Stimulated activated CD8-positive, alpha-beta memory T cell treated with anti-CD3 and anti-CD28 coated beads, Interleukin-12 subunit alpha, Interleukin-12 subunit beta, amount 100 ng/mL, for 1 hour (primary cell): ENCODE measurements around the gene C5AR1.
"Not testable (repeated sequence)": the region's sequence is repeated elsewhere in the genome, so short reads cannot be mapped to it uniquely, and the experiment has no call there.

Source experiments
- DNase-seq: peaks from one replicate; pipeline ENCODE4 v3.0.0-alpha.2; 2020; ENCODE audit warnings: low read depth

Gene C5AR1

DNA sequence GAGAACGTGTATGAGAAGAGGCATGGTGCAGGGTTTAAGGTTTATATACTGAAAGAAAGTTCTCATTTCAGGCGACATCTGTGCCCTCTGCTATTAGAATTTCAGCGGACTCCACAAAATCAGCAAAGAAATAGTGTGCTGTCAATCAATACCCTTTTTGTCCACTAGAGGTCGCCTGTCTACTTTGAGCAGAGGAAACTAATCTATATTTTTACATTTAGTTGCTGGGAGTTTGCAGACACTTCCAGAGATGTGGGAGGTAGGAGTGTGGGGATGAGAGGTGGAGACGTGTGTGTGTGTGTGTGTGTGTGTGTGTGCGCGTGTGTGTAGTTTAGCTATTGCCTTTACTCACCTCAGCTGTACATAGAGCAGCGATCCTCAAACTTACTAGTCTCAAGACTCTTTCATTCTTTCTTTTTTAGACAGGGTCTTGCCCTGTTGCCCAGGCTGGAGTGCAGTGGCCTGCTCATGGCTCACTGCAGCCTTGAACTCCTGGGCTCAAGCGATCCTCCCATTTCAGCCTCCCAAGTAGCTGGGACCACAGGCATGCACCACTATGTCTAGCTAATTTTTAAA, 25.2 kb upstream of the C5AR1 start:
- DNase-seq: peak; percentile 26

DNA sequence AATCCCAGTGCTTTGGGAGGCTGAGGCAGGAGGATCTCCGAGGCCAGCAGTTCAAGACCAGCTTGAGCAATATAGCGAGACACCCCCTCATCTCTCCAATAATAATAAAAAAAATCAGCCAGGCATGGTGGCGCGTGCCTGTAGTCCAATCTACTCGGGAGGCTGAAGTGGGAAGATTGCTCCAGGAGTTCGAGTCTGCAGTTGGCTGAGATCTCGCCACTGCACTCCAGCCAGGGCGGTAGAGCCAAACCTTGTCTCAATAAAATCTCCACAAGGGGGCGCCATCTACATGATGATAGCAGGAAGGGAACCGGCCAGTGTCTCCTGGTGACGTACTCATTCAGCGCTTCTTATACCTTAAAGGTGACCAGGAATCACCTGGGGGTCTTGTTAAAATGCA, 13.6 kb upstream of the C5AR1 start:
- peak; percentile 68 for DNase-seq

DNA sequence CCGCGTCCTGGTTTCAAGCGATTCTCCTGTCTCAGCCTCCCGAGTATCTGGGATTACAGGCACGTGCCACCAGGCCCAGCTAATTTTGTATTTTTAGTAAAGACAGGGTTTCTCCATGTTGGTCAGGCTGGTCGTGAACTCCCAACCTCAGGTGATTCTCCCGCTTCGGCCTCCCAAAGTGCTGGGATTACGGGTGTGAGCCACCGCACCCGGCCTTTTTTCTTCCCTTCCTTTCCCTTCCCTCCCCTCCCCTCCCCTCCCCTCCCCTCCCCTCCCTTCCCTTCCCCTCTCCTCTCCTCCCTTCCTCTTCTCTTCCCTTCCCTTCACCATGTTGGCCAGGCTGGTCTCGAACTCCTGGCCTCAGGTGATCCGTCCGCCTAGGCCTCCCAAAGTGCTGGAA, 8.8 kb upstream of the C5AR1 start:
- not testable (repeated sequence) for DNase-seq

DNA sequence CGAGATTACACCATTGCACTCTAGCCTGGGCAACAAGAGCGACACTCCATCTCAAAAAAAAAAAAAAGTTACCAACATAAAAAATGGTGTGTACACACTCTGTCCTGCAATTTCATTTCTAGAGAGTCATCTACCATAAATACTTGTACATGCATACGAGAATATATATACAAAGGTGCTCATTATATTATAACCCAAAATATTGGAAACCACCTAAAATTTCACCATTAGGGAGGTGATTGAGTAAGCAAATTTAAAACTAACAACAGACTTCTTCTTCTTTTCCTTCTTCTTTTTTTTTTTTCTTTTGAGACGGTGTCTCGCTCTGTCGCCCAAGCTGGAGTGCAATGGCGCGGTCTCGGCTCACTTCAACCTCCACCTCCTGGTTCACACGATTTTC, 7.4 kb upstream of the C5AR1 start:
- DNase-seq: no peak

DNA sequence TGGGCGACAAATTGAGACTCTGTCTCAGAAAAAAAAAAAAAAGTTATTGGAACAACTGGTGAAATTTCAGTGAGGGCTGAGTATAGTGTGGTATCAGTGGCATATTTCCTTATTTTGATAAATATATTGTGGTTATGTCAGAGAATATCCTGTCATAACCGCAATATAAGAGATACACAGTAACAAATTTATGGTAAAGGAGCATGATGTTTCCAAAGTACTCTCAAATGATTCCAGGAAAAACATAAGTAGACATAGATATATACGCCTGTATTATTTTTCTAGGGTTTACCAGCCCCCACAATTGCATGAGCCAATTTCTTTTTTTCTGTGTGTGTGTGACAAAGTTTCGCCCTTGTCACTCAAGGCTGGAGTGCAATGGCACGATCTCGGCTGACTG, 5.7 kb upstream of the C5AR1 start:
- no peak for DNase-seq

DNA sequence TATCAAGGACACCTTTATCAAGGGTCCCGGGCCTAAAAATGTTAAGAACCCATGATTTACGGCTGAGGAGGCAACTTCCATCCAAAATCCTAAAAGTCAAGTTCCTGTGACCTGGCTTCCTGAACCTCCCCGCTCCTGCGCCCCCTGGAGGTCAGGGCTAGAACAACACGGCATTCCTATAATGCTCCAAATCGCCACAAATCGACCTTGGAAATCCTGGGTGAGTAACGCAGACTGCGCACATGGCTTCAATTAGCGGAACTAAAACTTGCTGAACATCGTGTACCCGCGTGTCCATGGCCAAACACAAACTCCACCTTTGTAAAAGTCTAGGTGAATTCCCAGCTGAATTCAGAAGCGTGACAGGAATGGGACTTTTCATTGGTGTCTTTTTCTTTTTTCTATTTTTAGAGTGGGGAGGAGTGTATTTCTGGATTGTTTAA, 4.3 kb upstream of the C5AR1 start:
- DNase-seq: peak; percentile 33

DNA sequence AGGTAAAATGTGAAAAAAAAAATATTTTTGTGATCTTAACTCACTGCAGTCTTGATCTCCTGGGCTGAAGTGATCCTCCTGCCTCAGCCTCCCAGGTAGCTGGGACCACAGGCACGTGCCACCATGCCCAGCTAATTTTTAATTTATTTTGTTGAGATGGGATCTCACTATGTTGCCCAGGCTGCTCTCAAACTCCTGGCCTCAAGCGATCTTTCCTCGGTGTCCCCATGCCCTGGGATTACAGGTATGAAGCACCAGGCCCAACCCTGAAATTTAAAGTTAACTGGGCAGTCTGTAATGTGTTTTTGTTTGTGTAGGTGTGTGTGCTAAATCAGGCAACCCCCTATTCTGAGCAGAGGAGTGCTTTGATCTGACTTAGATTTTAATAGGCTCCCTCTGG, 3.4 kb upstream of the C5AR1 start:
- DNase-seq: no peak

DNA sequence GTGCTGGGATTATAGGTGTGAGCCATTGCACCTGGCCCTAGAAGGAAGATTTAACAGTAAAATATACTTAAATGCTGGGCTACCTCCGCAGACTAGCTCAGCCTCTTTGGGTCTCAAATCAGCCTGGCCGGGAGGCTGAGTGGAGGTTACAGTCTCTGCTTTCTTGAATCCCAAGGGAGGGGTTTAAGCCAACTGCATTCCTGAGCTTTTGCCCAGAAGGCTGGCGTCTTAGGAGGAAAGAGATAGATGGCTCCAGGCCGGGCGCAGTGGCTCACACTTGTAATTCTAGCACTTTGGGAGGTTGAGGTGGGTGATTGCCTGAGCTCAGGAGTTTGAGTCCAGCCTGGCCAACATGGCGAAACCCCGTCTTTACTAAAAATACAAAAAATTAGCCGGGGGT, 623 bp upstream of the C5AR1 start:
- DNase-seq: no peak

DNA sequence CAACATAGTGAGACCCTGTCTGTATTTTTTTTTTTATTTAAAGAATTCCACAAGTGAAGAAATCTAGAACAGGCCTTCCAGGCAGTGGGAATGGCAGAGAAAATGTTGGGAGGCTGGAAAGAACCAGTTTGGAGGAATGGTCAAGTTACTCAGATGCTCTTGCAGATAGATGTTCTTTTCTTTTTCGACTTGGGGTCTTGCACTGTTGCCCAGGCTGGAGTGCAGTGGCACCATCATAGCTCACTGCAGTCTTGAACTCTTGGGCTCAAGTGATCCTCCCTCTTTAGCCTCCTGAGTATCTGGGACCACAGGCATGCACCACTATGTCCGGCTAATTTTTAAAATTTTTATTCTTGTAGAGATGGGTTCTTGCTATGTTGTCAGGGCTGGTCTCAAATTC, 662 bp downstream of the C5AR1 start:
- DNase-seq: no peak

DNA sequence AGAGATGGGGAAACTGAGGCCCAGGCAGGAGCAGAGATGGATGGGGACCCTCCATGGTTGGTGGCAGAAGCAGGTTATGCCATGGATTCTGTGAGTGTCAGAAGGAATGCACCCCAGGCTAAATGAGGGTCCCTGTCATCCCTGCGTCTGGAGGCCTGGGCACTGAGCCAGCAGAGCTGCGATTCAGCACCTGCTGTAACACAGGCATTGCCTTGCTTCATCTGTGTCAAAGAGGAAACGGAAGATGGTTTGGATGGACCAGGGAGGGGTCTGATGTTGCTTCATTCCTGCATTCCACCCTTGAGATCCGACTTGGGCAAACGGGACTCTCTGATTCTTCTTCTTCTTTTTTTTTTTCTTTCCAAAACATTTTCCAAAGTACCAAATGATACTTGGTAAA, 1.2 kb downstream of the C5AR1 start:
- DNase-seq: no peak

DNA sequence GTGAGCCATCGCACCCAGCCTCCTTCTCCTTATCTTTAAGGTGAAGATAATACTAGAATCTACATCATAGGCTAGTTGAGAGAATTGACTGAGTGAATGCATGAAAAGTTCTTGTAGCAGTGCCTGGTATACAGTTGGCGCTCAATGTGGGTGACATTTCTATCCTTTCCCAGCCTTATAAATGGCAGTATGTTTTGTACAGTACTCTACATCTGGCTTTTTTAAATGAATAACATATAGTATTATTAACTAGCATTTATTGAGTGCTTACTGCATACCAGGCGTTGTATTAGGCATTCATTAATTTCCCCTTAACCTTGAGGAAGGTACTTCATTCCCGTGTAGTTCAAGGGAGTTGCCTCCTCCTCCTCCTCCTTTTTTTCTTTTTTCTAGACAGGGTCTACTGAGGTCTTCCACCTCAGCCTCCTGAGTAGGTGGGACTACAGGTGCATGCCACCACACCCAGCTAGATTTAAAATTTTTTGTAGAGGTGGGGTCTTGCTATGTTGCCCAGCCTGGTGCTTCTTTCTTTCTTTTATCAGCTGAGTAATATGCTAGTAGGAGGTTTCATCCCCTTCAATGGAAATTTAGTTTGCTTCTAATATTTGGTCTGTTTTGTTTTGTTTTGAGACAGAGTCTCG, 2.8 kb downstream of the C5AR1 start:
- no peak for DNase-seq

DNA sequence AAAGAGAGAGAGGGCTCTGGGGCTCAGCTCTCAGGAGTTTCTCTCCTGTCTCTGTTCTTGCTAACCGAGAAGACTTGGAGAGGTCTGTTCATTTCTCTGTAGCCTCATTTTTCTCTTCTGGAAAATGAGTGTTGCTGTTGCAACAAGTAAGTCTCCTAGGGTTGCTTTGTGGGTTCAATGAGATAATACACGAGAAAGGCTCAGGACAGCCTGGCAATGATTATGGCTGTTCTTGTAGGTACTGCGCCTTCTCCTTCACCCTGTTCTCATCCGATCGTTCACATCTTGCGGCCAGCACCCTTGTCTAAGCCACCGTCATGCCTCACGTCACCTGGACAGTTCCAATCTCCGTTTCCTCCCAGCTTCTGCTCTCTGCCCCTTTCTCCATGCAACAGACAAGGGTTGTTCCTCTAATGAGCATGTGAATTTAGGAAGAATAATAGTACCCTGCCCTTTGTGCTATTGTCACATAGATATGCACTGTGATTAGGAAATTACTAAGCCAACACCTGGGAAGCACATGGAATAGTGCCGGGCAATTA, 4.2 kb downstream of the C5AR1 start:
- DNase-seq: no peak

DNA sequence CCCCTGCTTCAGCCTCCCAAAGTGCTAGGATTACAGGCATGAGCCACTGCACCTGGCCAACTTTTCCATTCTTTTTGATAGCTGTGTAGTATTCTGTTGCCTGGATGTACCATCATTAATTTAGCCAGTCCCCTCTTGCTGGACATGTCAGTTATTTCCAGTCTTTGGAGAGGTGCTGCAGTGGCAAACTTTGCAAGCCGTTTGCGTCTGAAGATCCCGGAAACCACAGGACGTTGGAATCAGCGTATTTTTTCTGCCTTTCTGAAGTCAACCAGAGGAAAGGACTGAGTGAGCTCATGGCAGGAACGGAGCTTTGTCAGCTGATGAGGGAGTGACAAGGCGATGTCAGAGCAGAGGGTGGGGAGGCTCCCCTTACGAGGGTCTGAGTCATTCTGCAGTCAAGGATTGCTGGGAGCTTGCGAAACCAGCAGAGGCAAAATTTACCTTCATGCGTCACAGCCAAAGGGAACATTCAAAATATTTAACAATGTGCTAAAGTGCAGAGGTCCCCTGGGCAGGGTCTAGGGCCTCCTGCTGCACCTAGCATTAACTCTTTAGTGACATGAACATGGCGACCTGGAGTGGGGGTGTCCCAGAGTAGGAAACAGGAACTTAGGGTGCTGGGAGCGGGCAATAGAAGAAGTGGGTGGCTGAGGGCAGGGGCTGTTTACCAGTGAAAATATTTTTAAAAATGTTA, 5.6 kb downstream of the C5AR1 start:
- no peak for DNase-seq

DNA sequence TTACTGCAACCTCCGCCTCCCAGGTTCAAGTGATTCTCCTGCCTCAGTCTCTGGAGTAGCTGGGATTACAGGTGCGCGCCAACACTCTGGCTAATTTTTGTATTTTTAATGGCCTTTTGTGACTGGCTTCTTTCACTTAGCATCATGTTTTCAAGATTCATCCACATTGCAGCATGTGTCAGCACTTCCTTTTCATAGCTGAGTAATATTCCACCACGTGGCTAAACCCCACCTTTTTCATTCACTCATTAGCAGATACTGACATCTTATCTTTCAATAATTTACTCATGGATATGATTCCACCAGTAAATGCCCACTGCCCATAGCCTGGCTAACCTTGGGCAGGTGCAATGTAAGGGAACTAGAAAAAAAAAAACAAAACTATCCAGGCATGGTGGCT, 6.9 kb downstream of the C5AR1 start:
- DNase-seq: no peak

DNA sequence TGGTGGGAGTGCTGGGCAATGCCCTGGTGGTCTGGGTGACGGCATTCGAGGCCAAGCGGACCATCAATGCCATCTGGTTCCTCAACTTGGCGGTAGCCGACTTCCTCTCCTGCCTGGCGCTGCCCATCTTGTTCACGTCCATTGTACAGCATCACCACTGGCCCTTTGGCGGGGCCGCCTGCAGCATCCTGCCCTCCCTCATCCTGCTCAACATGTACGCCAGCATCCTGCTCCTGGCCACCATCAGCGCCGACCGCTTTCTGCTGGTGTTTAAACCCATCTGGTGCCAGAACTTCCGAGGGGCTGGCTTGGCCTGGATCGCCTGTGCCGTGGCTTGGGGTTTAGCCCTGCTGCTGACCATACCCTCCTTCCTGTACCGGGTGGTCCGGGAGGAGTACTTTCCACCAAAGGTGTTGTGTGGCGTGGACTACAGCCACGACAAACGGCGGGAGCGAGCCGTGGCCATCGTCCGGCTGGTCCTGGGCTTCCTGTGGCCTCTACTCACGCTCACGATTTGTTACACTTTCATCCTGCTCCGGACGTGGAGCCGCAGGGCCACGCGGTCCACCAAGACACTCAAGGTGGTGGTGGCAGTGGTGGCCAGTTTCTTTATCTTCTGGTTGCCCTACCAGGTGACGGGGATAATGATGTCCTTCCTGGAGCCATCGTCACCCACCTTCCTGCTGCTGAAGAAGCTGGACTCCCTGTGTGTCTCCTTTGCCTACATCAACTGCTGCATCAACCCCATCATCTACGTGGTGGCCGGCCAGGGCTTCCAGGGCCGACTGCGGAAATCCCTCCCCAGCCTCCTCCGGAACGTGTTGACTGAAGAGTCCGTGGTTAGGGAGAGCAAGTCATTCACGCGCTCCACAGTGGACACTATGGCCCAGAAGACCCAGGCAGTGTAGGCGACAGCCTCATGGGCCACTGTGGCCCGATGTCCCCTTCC, 10.5 kb downstream of the C5AR1 start:
- DNase-seq: no peak

DNA sequence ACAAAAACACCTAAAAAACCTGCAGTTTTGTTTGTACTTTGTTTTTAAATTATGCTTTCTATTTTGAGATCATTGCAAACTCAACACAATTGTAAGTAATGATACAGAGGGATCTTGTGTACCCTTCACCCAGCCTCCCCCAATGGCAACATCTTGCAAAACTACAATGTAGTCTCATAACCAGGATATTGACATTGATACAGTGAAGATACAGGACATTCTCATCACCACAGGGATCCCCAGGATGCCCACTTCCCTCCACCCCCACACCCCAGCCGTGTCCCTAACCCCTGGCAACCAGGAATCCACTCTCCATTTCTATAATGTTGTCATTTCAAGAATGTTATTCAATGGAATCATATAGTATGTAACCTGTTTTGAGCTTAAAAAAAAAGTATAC, 12.0 kb downstream of the C5AR1 start:
- no peak for DNase-seq

DNA sequence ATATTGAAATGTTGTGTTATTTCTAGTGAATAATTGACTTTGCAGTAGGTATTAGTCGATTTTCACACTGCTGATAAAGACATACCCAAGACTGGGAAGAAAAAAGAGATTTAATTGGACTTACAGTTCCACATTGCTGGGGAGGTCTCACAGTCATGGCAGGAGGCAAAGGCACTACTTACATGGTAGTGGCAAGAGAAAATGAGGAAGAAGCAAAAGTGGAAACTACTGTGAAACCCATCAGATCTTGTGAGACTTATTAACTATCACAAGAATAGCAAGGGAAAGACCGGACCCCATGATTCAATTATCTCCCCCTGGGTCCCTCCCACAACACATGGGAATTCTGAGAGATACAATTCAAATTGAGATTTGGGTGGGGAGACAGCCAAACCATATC, 12.4 kb downstream of the C5AR1 start:
- DNase-seq: no peak

DNA sequence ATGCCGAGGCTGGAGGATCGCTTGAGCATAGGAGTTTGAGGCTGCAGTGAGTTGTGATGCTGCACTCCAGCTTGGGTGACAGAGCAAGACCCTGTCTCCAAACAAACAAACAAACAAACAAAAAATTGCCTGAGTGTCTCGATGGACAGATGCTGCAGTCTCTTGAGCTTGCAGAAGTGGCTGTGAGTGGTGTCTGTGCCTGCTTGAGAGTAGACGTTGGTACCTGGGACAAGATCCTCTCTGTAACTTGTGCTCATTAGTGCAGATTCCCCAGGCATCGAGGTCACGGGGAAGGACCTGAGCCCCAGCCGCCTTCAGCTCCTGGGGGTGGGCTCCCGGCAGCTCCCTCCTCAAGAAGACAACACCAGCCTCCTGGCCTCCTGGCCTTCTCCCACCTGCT, 13.7 kb downstream of the C5AR1 start:
- DNase-seq: no peak

DNA sequence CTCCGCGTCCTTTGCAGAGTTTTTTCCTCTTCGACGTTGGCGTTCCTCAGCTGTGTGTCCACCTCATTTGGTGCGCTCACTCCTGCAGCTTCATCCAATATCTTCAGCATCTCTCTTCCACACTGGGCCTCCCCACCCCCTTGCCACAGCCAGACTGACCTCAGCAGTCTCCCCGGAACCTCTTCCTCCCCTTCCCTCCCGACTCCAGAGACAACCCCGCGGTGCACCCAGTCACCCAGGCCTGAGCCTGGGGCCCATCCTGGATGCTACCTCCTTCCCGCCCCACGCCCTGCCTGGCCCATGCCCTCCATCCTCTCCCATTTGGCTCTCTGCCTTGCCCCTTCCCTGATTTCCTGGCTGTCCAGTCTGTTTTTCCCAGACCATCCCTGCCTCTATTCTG, 14.2 kb downstream of the C5AR1 start:
- no peak for DNase-seq

DNA sequence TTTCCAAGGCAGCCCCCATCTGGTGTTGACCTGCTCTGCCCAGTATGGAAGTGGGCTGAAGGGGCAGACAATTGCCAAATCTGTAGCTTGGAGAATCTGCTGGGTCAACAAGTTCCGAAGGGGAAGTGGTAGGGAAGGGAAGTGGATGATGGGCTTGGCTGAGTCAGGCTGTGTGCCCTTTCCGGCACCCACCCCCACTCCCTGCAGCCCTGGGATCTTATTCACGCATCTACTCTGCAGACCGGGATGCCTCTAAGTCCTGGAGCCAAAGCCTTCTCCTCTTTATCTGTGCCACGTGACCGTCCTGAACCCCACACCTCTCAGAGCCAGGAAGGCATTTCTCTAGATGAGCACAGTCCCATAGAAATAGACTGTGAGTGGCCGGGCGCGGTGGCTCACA, 14.8 kb downstream of the C5AR1 start:
- DNase-seq: no peak

DNA sequence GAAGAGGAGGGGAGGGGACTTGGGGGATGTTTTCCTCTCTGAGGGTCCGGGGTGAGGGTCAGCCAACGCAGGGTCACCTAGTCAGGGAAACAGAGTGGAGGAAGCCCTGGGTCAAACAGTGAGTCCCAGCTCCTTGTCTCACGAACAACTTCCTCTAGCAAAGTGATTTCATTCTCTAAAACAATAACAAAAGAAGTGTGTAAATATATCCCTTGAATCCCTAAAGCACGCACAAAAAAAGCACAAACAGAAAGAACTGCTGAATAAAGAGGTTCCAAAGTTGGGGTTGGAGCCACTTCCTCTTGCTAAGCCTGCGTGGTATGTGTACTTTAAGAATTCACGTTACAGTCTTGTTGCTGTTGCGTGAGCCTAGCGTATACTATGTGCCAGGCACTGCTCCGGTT, 20.8 kb downstream of the C5AR1 start:
- no peak for DNase-seq

DNA sequence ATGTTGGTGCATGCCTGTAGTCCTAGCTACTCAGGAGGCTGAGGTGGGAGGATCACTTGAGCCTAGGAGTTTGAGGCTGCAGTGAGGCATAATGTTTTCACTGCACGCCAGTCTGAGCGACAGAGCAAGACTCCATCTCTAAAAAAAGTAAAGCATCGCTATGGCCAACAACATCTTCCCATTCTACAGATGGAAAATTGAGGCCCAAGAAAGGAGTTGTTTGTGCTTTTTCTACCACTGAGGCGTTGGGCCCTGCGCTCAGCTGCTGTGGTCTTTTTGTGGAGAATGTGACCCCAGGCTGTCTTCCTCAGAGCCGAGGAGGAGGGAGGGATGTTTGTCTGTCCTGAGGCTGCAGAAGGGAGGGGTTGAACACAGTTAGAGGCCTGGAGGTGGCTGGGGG, 21.8 kb downstream of the C5AR1 start:
- no peak for DNase-seq
